AG04450 (cell line): ENCODE data around the gene CHL1. TPM values are rescaled to one million over a fixed set of nuclear protein-coding genes. Genes with fewer than 3 reads are reported as not detected.

Experiments
- CTCF ChIA-PET: fragments of 300-600, 350-600 bp; formaldehyde crosslinking; extraction: SDS; loops from one replicate; lab custom pipeline; 2022; ENCODE audit warnings: antibody characterized with exemption, inconsistent platforms; lab: Charles Lee
- POLR2A ChIA-PET: fragments of 350-600 bp; formaldehyde crosslinking; extraction: SDS; loops from one replicate; lab custom pipeline; 2021; ENCODE audit warnings: antibody characterized with exemption, inconsistent platforms; lab: Yijun Ruan, JAX
- DNase-seq: peaks from one replicate; pipeline ENCODE4 v3.0.0-alpha.2; 2011; ENCODE audit warnings: low read depth, low spot score
- H3K27ac ChIP-seq: one replicate; pipeline ENCODE4 v1.5.1; 2012; ENCODE audit warnings: low read depth, low read length, control low read depth
- H3K27me3 ChIP-seq: one replicate; pipeline ENCODE4 v1.6.0; 2012; ENCODE audit warnings: low read length; ENCODE audit not compliant: control insufficient read depth, insufficient read depth
- H3K4me3 ChIP-seq: 2 replicates; pipeline ENCODE4 v1.5.1; 2011; ENCODE audit warnings: mild to moderate bottlenecking, low read depth, low read length, control low read depth
- H3K9me3 ChIP-seq: 2 replicates; pipeline ENCODE4 v1.5.1; 2012; ENCODE audit warnings: low read length; ENCODE audit not compliant: control insufficient read depth, insufficient read depth
- polyA plus RNA-seq: library from polyadenylated mRNA; depleted of rRNA; stranded (reverse); fragments of >200 nt; gene quantifications from 2 replicates; pipeline ENCODE4 v1.2.3, GENCODE V29; 2011
- TF ChIP-seq, protein P1 (sequence below): IDR thresholded peaks from 2 replicates; pipeline ENCODE4 v1.5.1; 2011; ENCODE audit warnings: low read depth, low read length, control low read depth, inconsistent platforms

Gene CHL1
- polyA plus RNA-seq, 1 experiment = 0.40 TPM

DNA sequence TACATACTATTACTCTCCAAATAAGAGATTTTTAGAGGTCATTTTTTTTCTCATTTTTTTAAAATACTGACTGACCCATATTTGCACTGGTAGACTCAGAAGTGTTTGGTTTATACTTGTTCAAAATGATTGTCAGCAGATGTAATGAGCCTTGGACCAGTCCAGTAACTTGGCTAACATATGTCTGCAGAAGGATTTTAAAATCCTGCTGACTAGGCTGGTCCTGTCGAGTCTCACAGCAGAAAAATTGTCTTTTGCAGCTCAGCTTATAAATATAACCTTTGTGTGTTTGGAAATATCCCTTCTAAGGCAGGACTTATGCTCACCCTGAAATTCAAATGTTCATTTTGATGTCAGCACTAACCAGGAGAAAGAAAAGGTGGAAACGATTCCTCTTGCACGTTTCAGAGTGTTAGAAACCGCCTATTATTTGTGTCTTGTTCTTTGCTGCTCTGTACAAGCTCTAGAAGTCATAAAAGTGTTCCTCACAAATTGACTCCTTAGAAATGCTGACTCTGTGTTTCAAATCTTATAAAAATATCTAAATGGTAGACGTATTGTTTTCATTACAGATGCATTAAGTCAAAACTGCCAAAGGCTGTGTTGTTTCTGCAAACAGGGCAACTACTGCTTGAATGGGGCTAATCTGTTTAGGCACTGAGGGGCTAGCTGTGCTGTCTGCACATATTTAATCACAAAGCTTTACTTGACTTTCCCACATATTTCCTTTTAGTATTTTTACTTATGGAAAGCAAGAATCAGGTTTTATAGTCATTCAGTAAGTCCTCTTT, 95.3 kb downstream of the CHL1 start:
- Histone ChIP-seq H3K4me3 (no peak overlapping the region), H3K27me3 (no peaks in the 10 kb centered on the region), H3K9me3 (no peaks in the 10 kb centered on the region), H3K27ac (no peak overlapping the region)
- TF ChIP-seq, protein P1, sequence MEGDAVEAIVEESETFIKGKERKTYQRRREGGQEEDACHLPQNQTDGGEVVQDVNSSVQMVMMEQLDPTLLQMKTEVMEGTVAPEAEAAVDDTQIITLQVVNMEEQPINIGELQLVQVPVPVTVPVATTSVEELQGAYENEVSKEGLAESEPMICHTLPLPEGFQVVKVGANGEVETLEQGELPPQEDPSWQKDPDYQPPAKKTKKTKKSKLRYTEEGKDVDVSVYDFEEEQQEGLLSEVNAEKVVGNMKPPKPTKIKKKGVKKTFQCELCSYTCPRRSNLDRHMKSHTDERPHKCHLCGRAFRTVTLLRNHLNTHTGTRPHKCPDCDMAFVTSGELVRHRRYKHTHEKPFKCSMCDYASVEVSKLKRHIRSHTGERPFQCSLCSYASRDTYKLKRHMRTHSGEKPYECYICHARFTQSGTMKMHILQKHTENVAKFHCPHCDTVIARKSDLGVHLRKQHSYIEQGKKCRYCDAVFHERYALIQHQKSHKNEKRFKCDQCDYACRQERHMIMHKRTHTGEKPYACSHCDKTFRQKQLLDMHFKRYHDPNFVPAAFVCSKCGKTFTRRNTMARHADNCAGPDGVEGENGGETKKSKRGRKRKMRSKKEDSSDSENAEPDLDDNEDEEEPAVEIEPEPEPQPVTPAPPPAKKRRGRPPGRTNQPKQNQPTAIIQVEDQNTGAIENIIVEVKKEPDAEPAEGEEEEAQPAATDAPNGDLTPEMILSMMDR = no peak
- ChIA-PET CTCF (no interaction called here), POLR2A (no interaction called here)
- DNase-seq = no peak

DNA sequence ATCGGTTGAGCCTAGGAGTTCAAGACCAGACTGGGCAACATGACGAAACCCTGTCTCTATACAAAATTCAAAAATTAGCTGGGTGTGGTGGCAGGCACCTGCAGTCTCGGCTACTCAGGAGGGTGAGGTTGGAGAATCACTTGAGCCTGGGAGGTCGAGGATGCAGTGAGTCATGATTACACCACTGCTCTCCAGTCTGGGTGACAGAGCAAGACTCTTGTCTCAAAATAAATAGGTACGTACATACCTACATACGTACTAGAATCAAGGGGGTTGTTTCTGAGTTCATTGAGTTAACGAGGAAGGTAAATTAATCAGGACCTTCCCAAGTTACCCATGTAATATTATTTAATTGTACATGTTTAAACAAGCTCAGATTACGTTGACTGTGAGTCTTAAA, 97.5 kb downstream of the CHL1 start:
- ChIA-PET POLR2A (no interaction called here), CTCF (interaction anchor here (1.4 kb wide), 1 partner anchor 60 kb away, joined by 3 read pairs; no protein-coding TSS in a partner anchor)
- Histone ChIP-seq H3K4me3 (no peak overlapping the region), H3K27ac (no peak overlapping the region), H3K27me3 (no peaks in the 10 kb centered on the region), H3K9me3 (no peaks in the 10 kb centered on the region)
- no peak for DNase-seq
- TF ChIP-seq, protein P1 = no peak

DNA sequence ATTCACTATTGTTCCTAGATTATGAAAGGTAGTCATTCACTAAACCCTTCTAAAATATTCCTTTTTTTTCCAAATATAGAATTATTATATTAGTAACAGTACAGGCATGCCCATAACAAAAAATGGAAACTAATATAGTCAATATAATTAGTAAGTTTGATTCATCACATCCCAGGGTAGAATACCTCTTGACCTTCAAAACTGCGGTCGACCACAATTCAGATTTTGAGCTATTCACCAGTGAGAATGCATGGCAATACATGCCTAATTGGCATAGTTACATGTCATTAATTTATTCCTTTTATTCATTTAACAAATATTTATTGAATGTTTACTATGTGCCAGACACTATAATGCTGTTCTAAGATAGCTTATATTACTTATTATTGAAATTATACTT, 98.0 kb downstream of the CHL1 start:
- no peak for DNase-seq
- ChIA-PET CTCF (interaction anchor here (0.9 to 1.4 kb wide), 2 partner anchors 10 to 60 kb away, joined by 3 read pairs; no protein-coding TSS in a partner anchor), POLR2A (no interaction called here)
- no peak overlapping the region for H3K4me3 ChIP-seq
- TF ChIP-seq, protein P1 = no peak
- H3K27ac ChIP-seq = no peak overlapping the region
- H3K9me3 ChIP-seq = no peaks in the 10 kb centered on the region
- H3K27me3 ChIP-seq = no peaks in the 10 kb centered on the region

DNA sequence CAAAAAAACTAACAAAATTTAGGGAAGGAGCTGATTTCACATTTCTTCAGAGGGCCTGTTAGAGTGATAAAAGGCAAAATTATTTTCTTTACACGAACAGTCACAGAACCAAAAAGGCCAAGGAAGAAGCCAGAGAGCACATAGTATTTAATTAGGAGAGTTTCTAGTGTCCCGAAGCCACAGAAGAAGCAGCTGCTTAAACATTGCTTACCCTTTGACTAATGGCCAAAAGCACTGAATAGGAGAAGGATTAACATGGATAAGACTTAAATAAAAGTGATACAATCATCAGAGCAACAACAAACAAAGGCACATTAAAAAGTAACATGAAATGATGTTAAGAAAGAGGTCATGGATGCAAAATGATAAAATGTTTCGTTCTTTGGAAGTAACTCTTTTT, 98.6 kb downstream of the CHL1 start:
- Histone ChIP-seq H3K27ac (no peak overlapping the region), H3K4me3 (no peak overlapping the region), H3K27me3 (no peaks in the 10 kb centered on the region), H3K9me3 (no peaks in the 10 kb centered on the region)
- ChIA-PET POLR2A (no interaction called here), CTCF (interaction anchor here (0.9 to 1.4 kb wide), 2 partner anchors 10 to 59 kb away, joined by 3 read pairs; no protein-coding TSS in a partner anchor)
- TF ChIP-seq, protein P1 = no peak
- DNase-seq = no peak

DNA sequence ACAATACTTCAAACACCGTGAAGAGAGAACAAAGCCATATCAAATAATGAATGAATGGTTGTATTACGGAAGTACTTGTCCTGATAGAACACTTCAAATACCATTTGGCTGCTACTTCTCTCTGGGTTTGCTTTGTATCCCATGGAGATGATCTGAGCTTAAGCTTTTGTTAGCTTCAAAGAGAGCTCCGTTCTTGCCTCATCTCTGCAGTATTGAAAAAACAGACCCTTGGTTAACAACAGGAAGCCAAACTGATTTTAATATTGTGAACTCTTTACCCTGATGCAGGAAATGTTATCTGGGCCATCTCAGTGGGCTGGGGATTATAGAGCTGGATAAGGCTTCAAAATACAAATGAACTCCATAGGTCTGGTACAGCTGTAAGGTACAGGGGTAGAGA, 101.0 kb downstream of the CHL1 start:
- Histone ChIP-seq H3K27me3 (no peaks in the 10 kb centered on the region), H3K9me3 (no peaks in the 10 kb centered on the region), H3K4me3 (no peak overlapping the region), H3K27ac (no peak overlapping the region)
- ChIA-PET CTCF (interaction anchor here (1.2 kb wide), 1 partner anchor 57 kb away, joined by 3 read pairs; no protein-coding TSS in a partner anchor), POLR2A (no interaction called here)
- TF ChIP-seq, protein P1 = no peak
- DNase-seq = no peak
